Eye (tissue), 1 donor: ENCODE data around the gene SH3RF3.

ENCODE experiments used
- DNase-seq: peaks from one replicate; pipeline ENCODE4 v3.0.0-alpha.2; 2015

Gene SH3RF3

GRCh38 chr2:109513749-109514588, 385.0 kb downstream of the SH3RF3 start:
- peak; percentile 51 for DNase-seq

GRCh38 chr2:109514857-109515256, 385.9 kb downstream of the SH3RF3 start:
- DNase-seq, result no peak

- DNase-seq, result peak; percentile 55
Measured at GRCh38 chr2:109516445-109517117, 387.6 kb downstream of the SH3RF3 start.

GRCh38 chr2:109517118-109517889, 388.3 kb downstream of the SH3RF3 start:
- DNase-seq, result no peak

- DNase-seq, result no peak
Measured at GRCh38 chr2:109519513-109519912, 390.5 kb downstream of the SH3RF3 start.

- DNase-seq, result no peak
Measured at GRCh38 chr2:109521233-109522062, 392.4 kb downstream of the SH3RF3 start.

- no peak for DNase-seq
Measured at GRCh38 chr2:109522063-109522374, 393.0 kb downstream of the SH3RF3 start.

- DNase-seq, result no peak
Measured at GRCh38 chr2:109523121-109523520, 394.1 kb downstream of the SH3RF3 start.

- DNase-seq, result no peak
Measured at GRCh38 chr2:109523536-109524361, 394.7 kb downstream of the SH3RF3 start.

- DNase-seq, result no peak
Measured at GRCh38 chr2:109525836-109526235, 396.8 kb downstream of the SH3RF3 start.

GRCh38 chr2:109526442-109526970, 397.5 kb downstream of the SH3RF3 start:
- no peak for DNase-seq

GRCh38 chr2:109527079-109527478, 398.1 kb downstream of the SH3RF3 start:
- DNase-seq, result no peak

GRCh38 chr2:109527846-109528705, 399.1 kb downstream of the SH3RF3 start:
- DNase-seq, result peak; percentile 46

GRCh38 chr2:109528811-109529501, 400.0 kb downstream of the SH3RF3 start:
- DNase-seq, result no peak

GRCh38 chr2:109529532-109530449, 400.8 kb downstream of the SH3RF3 start:
- no peak for DNase-seq

GRCh38 chr2:109530712-109531111, 401.7 kb downstream of the SH3RF3 start:
- DNase-seq, result no peak

- no peak for DNase-seq
Measured at GRCh38 chr2:109531221-109531620, 402.2 kb downstream of the SH3RF3 start.

GRCh38 chr2:109531896-109532727, 403.1 kb downstream of the SH3RF3 start:
- DNase-seq, result no peak
